Measurements from ENCODE around the gene PDE1C. TPM values are rescaled to one million over a fixed set of nuclear protein-coding genes. Genes with fewer than 3 reads are reported as not detected.

Gene PDE1C
- 0.56 and 0.92 TPM in 2 replicates for total RNA-seq

GRCh38 chr7:32070406-32071360 is at the start of gene PDE1C:
Gene PDE1C, minus strand, starts transcription at chr7:32070407.

